WTC11 (cell line): ENCODE measurements around the gene SAP30L. TPM values are rescaled to one million over a fixed set of nuclear protein-coding genes. Genes with fewer than 3 reads are reported as not detected.

Source experiments
- ATAC-seq: fragments of 200-7000 bp; cut with Tn5 transposase; 2 replicates; pipeline ENCODE4 v1.10.0; 2021; ENCODE audit warnings: mild to moderate bottlenecking, moderate library complexity
- CTCF ChIA-PET: fragments of 300-600 bp; sonication (Branson Sonifier 250); formaldehyde crosslinking; loops from one replicate; lab custom pipeline; 2021; ENCODE audit warnings: antibody characterized with exemption; lab: Charles Lee
- POLR2A ChIA-PET: fragments of 350-600 bp; sonication (Branson Sonifier 250); formaldehyde crosslinking; loops from one replicate; lab custom pipeline; 2021; ENCODE audit warnings: antibody characterized with exemption; lab: Charles Lee
- DNase-seq: peaks from one replicate; pipeline ENCODE4 v3.0.0; 2021; ENCODE audit warnings: low spot score
- H3K27ac Mint-ChIP-seq: 2 replicates; pipeline ENCODE4 v1.8.0; 2021; ENCODE audit warnings: mixed read lengths
- H3K27me3 Mint-ChIP-seq: 2 replicates; pipeline ENCODE4 v1.8.0; 2021; ENCODE audit warnings: low read depth, mild to moderate bottlenecking, moderate library complexity, mixed read lengths
- H3K36me3 Mint-ChIP-seq: 2 replicates; pipeline ENCODE4 v1.8.0; 2021; ENCODE audit warnings: mixed read lengths
- H3K4me1 Mint-ChIP-seq: 2 replicates; pipeline ENCODE4 v1.8.0; 2022; ENCODE audit warnings: mixed read lengths
- H3K4me3 Mint-ChIP-seq: 2 replicates; pipeline ENCODE4 v1.8.0; 2021; ENCODE audit warnings: mild to moderate bottlenecking, moderate library complexity, mixed read lengths
- H3K9me3 Mint-ChIP-seq: 2 replicates; pipeline ENCODE4 v1.8.0; 2021; ENCODE audit warnings: mixed read lengths
- ATF1 ChIP-seq: sonication (generic); formaldehyde crosslinking; IDR thresholded peaks from 2 replicates; pipeline ENCODE4 v1.8.1; 2023; ENCODE audit warnings: mild to moderate bottlenecking, moderate library complexity, missing genetic modification reagents
- ATF2 ChIP-seq: sonication (generic); formaldehyde crosslinking; IDR thresholded peaks from 2 replicates; pipeline ENCODE4 v1.8.1; 2022; ENCODE audit warnings: low read depth, missing genetic modification reagents, borderline replicate concordance
- ATF3 ChIP-seq: sonication (generic); formaldehyde crosslinking; conservative IDR thresholded peaks from 2 replicates; pipeline ENCODE4 v1.8.1; 2022; ENCODE audit warnings: mild to moderate bottlenecking, missing genetic modification reagents
- CTCF ChIP-seq: fragments of 200-600 bp; IDR thresholded peaks from 2 replicates; pipeline ENCODE4 v1.8.0; 2022; ENCODE audit warnings: antibody characterized with exemption
- E2F4 ChIP-seq: sonication (generic); formaldehyde crosslinking; IDR thresholded peaks from 2 replicates; pipeline ENCODE4 v1.8.1; 2022; ENCODE audit warnings: low read depth, mild to moderate bottlenecking, moderate library complexity, missing genetic modification reagents, borderline replicate concordance
- FOXJ3 ChIP-seq: sonication (generic); formaldehyde crosslinking; IDR thresholded peaks from 2 replicates; pipeline ENCODE4 v1.9.0; 2021; ENCODE audit warnings: missing genetic modification reagents, mild to moderate bottlenecking, borderline replicate concordance
- FOXP4 ChIP-seq: sonication (generic); formaldehyde crosslinking; IDR thresholded peaks from 2 replicates; pipeline ENCODE4 v1.8.0; 2022; ENCODE audit warnings: mild to moderate bottlenecking, missing genetic modification reagents
- JUN ChIP-seq: sonication (generic); formaldehyde crosslinking; IDR thresholded peaks from 2 replicates; pipeline ENCODE4 v1.8.0; 2023; ENCODE audit warnings: mild to moderate bottlenecking, missing genetic modification reagents
- MXD4 ChIP-seq: fragments of 250-450 bp; sonication (Bioruptor Pico); IDR thresholded peaks from 2 replicates; pipeline ENCODE4 v1.8.0; 2021; ENCODE audit warnings: mild to moderate bottlenecking, moderate library complexity, borderline replicate concordance
- MYBL2 ChIP-seq: sonication (generic); formaldehyde crosslinking; IDR thresholded peaks from 2 replicates; pipeline ENCODE4 v1.8.1; 2023; ENCODE audit warnings: mild to moderate bottlenecking, moderate library complexity, missing genetic modification reagents
- PRDM15 ChIP-seq: sonication (generic); formaldehyde crosslinking; IDR thresholded peaks from 2 replicates; pipeline ENCODE4 v1.8.0; 2022; ENCODE audit warnings: missing genetic modification reagents
- SMAD4 ChIP-seq: sonication (generic); formaldehyde crosslinking; IDR thresholded peaks from 2 replicates; pipeline ENCODE4 v1.8.0; 2022; ENCODE audit warnings: mild to moderate bottlenecking, missing genetic modification reagents
- STAT6 ChIP-seq: sonication (generic); formaldehyde crosslinking; conservative IDR thresholded peaks from 2 replicates; pipeline ENCODE4 v1.8.1; 2023; ENCODE audit warnings: mild to moderate bottlenecking, low read depth, missing genetic modification reagents, moderate library complexity
- USF2 ChIP-seq: sonication (generic); formaldehyde crosslinking; IDR thresholded peaks from 2 replicates; pipeline ENCODE4 v1.8.1; 2023; ENCODE audit warnings: mild to moderate bottlenecking, missing genetic modification reagents, moderate library complexity
- ZNF396 ChIP-seq: fragments of 250-450 bp; sonication (Bioruptor Pico); IDR thresholded peaks from 2 replicates; pipeline ENCODE4 v1.8.0; 2021; ENCODE audit warnings: mild to moderate bottlenecking, moderate library complexity, borderline replicate concordance
- total RNA-seq: library from RNA; stranded (reverse); gene quantifications from 3 replicates; pipeline ENCODE4 v1.2.3, GENCODE V29; 2021

SAP30L gene
- total RNA-seq, 1 experiment from 2014 or later: 33.5 TPM

- H3K36me3 Mint-ChIP-seq: peaks cover 5% of the 10 kb centered on the region
- no peak for ATAC-seq
- H3K27ac Mint-ChIP-seq: no peak overlapping the region
- peaks cover 9% of the 10 kb centered on the region for H3K4me1 Mint-ChIP-seq
- ChIA-PET CTCF (interaction anchor here (0.8 to 1.5 kb wide), 3 partner anchors 200 to 337 kb away, joined by 3 to 4 read pairs (median 4); no protein-coding TSS in a partner anchor), POLR2A (no interaction called here)
- no peak for DNase-seq
- H3K27me3 Mint-ChIP-seq: no peaks in the 10 kb centered on the region; the same call in 1 of the 2 replicates
- H3K9me3 Mint-ChIP-seq: no peaks in the 10 kb centered on the region
- TF ChIP-seq E2F4 (CRISPR knock-in tag): no peak
- no peak for TF ChIP-seq ATF1 (CRISPR knock-in tag)
- no peak for TF ChIP-seq MXD4 (CRISPR knock-in tag)
- TF ChIP-seq MYBL2 (CRISPR knock-in tag): no peak
- TF ChIP-seq FOXJ3: no peak
- no peak for TF ChIP-seq FOXP4 (CRISPR knock-in tag)
- TF ChIP-seq JUN (CRISPR knock-in tag): no peak
- no peak for TF ChIP-seq CTCF
- TF ChIP-seq SMAD4 (CRISPR knock-in tag): no peak
- TF ChIP-seq ZNF396 (CRISPR knock-in tag): no peak
- no peak overlapping the region for H3K4me3 Mint-ChIP-seq
Measured at GRCh38 chr5:154409230-154409840, 36.5 kb upstream of the SAP30L start.

- H3K4me1 Mint-ChIP-seq: 0 out of 2 replicates have a peak, but pooled peaks cover 4% of the 10 kb centered on the region
- H3K36me3 Mint-ChIP-seq: peaks cover 5% of the 10 kb centered on the region
- ChIA-PET CTCF (interaction anchor here (0.8 to 1.5 kb wide), 2 partner anchors 200 to 253 kb away, joined by 3 to 4 read pairs; no protein-coding TSS in a partner anchor), POLR2A (no interaction called here)
- H3K9me3 Mint-ChIP-seq: no peaks in the 10 kb centered on the region
- H3K27ac Mint-ChIP-seq: no peak overlapping the region
- no peak overlapping the region for H3K4me3 Mint-ChIP-seq
- ATAC-seq (no peak), DNase-seq (no peak)
- H3K27me3 Mint-ChIP-seq: no peaks in the 10 kb centered on the region; the same call in 1 of the 2 replicates
- TF ChIP-seq STAT6 (CRISPR knock-in tag): no peak
- no peak for TF ChIP-seq PRDM15 (CRISPR knock-in tag)
- TF ChIP-seq SMAD4 (CRISPR knock-in tag): no peak
- no peak for TF ChIP-seq USF2
- TF ChIP-seq ATF2 (CRISPR knock-in tag): no peak
- TF ChIP-seq ATF3 (CRISPR knock-in tag): no peak
Measured at GRCh38 chr5:154410008-154410407, 35.8 kb upstream of the SAP30L start.
